Measurements from ENCODE around the gene TMEM63A. TPM values are rescaled to one million over a fixed set of nuclear protein-coding genes. Genes with fewer than 3 reads are reported as not detected.
A peak's percentile ranks its signal among the peaks of the same experiment; 100 is the strongest.
"Not testable (repeated sequence)": the region's sequence is repeated elsewhere in the genome, so short reads cannot be mapped to it uniquely, and the experiment has no call there.

TMEM63A gene
- total RNA-seq, 2 donors from 2014 or later, result 108 to 196 TPM

DNA sequence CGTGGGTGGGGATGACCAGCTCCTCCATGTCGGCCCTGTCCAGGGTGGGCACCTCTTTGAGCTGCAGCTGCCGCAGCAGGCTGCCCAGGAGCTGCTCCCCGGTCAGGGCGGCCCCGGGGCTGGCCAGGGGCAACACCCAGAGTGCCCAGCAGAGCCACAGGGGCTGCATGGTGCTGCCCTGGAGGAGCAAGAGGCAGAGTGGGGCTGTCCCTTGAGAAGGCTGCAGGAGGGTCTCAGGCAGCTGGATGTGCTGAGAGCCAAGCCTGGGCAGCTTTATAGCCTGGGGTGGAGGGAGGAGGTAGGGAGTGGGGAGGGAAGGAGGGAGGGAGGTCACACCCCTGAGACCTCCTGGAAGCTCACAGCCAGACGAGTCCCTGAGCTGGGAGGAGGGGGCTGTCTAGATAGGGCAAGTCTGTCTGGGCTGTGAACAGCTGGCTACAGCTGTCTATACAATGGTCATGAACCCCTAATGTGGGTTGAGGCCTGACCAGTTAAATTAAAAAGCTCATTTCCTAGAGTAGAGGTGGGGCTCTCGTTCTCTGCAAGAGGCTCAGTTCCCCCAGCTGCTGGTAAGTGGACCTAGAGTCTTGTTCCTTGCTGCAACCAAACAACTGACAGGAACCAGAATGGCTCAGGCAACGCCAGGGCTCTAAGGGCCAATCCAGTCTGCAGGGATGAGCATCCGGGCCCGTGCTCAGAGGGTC is 6.9 kb upstream of the TMEM63A start, which contains the start of gene LEFTY1:
Gene LEFTY1, minus strand, starts transcription at position 249 of the 704 bp plus-strand sequence. Its CDS starts 80 bp downstream, at position 169.
- ATAC-seq (peak; percentile 54), DNase-seq (peak; percentile 74 to 85)
- intact Hi-C loops (cut with DNase I, micrococcal nuclease), result no loop called here

DNA sequence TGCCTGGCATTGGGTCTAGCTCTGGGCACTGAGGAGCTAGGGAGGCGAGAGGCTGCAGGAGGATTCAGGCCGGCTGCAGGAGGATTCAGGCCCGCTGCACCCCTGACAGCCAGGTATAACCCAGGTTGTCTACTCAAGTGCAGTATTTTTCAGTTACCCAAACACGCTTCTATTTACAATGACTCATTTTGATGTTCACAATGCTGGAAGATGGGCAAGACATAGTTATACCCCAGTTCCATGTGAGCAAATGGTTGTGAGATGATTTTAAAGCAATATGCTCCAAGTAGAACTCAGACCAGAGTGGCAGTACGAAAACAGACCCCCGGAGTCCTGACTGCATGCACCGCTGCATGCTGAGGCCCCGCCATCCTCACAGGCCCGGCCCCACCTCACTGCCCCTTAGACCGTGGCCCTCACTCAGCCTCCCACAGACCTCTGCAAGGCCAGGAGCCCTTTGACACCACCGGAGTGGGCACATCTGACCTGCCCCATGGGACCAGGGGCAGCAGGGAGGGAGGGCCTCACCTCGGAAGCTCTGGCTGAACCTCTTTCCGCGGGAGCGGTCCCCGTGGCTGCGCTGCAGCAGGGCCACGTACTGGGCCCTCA is 6.2 kb upstream of the TMEM63A start:
- DNase-seq, result no peak
- intact Hi-C loops (cut with DNase I, micrococcal nuclease), result no loop called here
- peak; percentile 2 for ATAC-seq

DNA sequence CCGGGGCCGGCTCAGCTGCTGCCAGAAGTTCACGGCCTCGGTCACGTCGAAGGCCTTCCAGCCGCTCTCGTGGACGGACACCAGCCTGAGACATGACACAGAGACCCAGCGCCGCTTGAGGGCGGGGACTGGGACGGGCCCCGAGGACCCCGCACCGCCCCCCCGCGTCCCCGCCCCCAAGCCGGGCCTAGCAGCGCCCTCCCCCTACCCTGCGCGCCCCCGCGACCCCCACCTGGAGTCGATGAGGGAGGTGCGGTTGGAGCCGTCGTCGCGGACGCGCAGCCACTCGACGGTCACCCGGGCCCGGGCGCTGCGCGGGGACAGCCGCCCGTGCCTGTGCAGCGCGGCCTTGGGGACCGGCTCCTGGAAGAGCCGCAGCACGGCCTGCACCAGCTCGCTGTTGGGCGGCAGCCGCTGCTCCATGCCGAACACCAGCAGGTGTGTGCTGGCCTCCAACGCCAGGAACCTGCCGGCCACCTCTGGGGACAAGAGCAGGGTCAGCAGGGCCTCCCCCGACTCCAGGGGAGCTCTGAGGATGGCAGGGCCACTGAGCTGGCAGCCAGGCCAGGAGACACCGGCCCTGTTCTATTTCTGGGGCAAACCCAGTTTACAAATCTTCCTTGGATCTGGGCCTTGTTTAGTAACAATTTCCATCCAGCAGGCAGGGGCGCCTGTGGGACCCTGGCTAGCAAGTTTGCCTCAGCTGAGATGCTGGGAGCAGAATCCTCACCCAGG is 5.5 kb upstream of the TMEM63A start:
- intact Hi-C loops (cut with DNase I, micrococcal nuclease), result not testable (repeated sequence)
- DNase-seq (peak in 1 of 2 donors; percentile 47), ATAC-seq (peak; percentile 3)

DNA sequence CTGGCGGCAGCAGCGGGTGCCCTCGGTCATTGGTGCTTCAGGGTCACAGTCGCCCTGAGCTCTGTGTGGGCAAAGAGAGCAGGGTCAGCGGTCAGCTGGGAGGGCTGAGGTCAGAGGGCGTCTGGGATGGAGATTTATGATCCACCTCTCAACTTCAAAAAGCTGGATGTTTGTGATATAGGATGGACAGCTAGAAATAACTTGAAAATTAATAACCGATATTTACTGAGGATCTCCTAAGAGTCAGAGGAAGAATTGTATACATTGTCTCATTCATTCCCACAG is 4.8 kb upstream of the TMEM63A start:
- ATAC-seq, result no peak
- no peak for DNase-seq
- intact Hi-C loops (cut with DNase I, micrococcal nuclease), result no loop called here

DNA sequence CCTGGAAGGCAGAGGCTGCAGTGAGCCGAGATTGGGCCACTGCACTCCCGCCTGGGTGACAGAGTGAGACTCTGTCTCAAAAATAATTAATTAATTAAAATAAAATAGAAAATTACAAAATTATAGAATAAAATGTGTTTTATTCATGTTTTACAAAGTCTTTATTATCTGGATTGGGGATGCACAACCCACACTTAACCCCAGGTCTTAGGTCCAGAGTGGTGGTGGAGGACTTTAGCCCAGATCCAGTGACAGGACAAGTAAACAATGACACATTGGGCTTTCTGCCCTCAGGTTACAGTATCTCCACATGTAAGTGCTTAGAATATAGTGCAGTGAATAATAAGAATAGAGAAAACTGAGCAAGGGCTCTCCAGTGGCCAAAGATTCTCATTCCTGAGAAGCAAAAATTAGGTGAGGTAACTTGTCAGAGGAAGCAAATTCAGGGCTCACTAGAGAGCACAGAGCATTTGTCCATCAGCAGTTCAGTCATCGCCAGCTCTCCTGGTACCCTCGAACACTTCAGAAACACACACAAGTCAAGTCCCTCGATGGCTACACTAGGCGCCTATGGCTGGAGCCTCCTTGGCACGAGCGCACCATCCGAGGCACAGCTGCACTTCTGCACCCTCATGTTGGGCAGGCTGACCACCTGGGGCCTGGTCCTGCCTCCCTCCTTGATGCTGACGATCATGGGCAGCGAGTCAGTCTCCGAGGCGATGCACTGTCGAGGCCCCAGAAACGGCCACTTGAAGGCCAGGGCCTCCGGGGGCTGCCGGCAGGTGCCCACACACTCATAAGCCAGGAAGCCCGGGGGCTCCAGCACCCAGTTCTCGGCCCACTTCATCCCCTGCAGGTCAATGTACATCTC is 4.2 kb upstream of the TMEM63A start:
- intact Hi-C loops (cut with DNase I, micrococcal nuclease), result no loop called here
- DNase-seq (no peak), ATAC-seq (no peak)

DNA sequence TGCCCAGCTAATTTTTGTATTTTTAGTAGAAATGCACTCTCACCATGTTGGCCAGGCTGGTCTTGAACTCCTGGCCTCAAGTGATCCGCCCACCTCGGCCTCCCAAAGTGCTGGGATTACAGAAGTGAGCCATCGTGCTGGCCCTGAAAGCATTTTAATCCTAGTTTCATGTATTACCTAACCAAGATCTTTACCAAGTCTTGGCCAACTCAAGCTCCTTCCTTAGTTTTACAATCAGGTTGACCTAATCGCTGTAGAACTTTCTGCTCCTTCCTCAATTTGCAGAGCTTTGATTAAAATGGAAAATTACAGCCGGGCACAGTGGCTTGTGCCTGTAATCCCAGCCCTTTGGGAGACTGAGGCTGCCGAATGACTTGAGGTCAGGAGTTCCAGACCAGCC is 3.2 kb upstream of the TMEM63A start:
- no peak for DNase-seq
- intact Hi-C loops (cut with DNase I, micrococcal nuclease), result no loop called here
- ATAC-seq, result no peak

DNA sequence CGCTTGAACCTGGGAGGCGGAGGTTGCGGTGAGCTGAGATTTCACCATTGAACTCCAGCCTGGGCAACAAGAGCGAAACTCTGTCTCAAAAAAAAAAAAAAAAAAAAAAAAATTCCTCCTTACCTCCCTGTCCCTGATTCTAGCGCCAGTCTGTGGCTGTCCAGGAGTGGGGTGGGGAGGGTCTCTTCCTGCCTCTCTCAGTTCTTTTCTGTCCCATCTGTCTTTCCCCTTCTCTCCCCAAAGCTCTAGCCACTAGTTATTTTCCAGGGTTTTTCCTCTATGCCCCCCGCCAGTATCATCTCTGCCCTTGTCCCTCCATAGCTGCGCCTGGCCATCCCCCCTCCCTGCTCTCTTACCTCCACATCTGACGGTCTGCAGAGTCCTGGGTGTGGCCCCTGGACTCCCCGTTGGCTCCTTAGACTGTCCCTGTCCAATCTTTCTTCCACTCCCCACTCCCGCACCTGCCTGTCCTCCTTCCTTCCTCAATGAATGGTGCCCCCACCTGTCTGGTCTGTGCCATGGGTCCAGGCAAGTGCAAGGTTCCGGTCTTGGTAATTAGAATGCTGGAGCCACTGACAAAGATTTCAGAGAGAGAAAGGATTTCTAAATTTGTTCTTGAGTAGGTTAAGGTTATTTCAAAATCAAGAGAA is 1.6 kb upstream of the TMEM63A start:
- ATAC-seq, result peak; percentile 11
- DNase-seq, result peak; percentile 59 to 83
- intact Hi-C loops (cut with DNase I, micrococcal nuclease), result no loop called here

DNA sequence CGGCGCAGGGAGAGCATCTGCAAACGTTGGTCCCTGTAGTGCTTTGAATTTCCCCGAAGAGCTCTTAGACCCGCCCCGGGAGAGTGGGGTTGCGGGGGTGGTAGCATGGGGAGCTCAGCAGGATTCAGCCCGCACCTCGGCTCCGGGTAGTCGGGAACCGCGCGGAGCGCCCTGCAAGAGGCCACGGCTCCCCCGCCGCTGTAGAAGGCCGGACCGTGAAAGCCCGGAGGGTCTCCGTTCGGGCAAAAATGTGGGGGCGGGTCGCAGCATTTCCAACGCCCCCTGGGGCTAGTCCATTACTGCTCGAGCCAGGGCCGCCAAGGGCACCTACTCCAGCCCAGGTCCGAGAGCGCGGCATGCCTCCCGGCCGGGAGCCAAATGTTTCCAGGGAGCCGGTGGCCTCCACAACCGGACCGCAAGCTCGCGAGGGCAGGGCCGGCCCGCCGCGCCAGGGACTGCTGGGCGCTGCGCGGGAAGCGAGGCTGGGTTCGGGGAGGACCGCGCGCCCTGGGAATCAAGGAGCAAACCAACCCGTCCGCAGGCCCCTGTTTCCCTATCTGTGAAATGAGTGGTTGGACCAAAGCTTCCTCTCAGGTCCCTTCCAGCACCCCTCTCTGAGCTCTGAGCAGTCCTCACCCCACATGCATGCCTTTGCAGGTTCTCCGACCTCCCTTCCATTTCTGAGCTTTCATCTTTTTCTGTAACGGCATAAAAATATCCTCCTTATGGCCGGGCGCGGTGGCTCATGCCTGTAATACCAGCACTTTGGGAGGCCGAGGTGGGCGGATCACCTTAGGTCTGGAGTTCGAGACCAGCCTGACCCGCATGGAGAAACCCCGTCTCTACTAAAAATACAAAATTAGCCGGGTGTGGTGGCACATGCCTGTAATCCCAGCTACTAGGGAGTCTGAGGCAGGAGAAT is 775 bp upstream of the TMEM63A start:
- DNase-seq, result peak; percentile 44 to 70
- intact Hi-C loops (cut with DNase I, micrococcal nuclease), result no loop called here
- peak; percentile 20 for ATAC-seq

DNA sequence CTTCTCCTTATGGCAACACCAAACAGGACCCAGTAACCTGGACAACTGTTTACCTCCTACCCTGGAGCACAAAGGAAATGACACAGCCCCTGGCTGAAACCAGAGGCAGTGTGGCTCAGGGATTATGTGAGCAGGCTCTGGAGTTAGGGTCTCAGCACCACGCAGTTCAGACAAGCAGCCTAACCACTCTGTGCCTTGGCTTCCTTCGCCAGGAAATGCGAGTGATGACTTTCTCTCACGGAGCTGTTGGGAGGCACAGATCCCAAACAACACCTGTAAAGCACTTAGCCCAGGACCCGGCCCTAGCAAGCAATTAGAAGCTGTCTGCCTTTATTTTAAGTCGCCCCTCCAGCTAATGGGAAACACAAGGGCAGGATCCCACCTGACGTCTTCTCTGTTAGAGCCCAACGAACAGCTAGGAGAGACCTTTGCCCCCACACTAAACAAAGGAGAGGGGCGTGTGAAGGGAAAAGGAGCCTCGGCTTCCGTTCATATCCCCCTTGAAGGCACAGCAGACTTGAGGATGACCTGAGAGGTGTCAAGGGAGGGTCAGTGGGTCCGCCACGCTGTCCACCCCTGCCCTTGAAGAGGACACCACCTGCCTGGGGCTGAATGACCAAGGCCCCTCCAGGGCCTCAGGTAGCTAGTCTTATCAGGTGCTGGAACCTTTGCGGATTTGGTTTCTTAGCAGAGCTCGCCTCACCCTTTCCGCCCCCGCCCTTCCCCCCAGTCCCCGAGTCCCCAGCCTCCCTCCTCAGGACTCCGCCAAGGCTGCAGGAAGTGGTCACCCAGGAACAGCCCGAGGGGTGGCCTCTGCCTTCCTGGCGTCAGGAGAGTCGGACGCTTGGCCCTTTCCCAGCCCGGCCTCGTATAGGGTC is 860 bp downstream of the TMEM63A start:
- DNase-seq (peak; percentile 66 to 80), ATAC-seq (peak; percentile 47)
- intact Hi-C loops (cut with DNase I, micrococcal nuclease), result no loop called here

DNA sequence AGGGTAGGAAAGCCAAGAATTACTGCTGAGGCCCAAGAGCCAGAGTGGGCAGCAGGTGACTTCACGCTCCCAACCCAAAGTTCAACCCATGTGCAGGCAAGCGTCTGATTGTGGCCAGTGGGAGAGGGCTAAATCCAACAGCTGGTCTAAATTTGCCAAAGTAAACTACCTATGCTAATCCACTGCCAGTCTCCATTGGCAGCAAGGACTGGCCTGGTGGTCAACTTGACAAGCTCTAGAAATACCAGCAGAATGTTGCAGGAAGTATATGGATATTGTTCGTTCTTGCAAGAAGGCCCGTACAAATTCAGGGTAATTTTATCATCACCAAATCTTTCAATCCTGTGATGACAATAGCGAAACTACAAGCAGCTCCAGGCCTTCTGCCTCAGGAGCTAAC is 1.5 kb downstream of the TMEM63A start:
- intact Hi-C loops (cut with DNase I, micrococcal nuclease), result no loop called here
- DNase-seq (no peak), ATAC-seq (no peak)

DNA sequence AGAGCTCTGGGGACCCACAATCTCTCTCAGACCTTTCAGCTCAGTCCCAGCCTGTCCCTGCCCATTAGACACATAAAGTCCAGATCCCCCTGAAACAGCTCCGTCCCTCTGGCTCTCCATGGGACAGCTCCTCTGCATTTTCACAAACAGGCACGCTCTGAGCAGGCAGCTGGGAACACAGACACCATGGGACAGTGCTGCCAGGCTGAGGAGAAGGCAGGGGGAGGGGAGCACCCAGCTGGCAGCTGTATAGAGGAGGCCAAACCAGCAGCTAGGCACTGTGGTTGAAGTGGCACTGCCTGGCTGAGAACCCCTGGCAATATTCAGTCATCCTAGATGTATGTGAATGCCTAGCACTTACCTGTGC is 2.0 kb downstream of the TMEM63A start:
- intact Hi-C loops (cut with DNase I, micrococcal nuclease), result no loop called here
- ATAC-seq (no peak), DNase-seq (peak; percentile 58 to 61)

DNA sequence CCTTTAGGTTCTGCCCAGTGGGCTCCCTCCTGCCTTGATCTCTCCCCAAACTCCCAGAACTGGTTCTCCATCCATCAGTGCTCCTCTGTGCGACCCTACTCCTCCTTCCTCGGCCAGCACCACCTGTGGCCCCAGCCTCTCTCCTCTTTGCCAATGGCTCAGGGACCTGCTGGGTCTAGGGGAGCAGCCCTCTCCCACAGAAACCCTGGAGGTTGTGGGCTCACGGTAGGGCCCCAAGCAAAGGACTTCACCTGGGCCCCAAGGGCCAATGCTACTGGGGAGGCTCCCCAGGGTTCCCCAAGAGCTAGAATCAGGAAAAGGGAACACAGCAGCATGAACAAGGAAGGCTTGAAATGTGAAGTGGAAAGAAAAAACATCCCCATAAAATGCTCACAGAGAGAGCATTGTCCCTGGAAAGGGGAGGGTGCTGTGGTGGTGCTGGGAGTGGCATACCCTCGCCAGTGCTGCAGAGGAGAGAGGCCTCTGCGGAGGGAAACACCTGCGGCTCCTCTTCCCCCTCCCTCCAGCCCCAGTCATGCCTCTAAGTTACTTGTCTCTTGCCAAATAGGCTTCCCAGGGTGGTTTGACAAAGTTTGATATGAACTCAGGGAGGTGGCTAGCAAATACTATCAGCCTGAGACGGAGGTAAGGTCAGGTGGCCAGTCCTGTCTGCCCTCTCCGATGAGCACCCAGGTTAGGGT is 2.5 kb downstream of the TMEM63A start:
- ATAC-seq, result peak; percentile 51
- DNase-seq, result peak; percentile 49 to 81
- intact Hi-C loops (cut with DNase I, micrococcal nuclease), result no loop called here

DNA sequence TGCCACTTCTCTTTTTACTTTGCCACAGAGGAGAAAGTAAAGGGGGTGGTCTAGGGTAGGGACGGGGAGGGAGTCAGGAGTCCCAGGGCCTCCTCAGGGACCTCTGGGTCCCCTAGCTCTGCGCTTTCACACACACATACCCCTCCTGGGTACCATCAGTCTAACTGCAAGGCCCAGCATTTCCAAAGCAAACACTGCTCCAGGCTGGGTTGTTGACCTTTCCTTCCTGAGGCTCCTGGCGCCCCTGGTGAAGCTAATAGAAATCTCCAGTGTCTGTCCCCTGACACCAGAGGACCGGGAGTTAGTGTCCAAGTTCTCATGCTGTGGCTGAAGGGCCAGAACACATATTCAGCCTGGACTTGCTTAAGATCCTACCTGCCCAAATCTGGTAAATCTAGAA is 3.9 kb downstream of the TMEM63A start:
- intact Hi-C loops (cut with DNase I, micrococcal nuclease), result no loop called here
- DNase-seq (no peak), ATAC-seq (no peak)

DNA sequence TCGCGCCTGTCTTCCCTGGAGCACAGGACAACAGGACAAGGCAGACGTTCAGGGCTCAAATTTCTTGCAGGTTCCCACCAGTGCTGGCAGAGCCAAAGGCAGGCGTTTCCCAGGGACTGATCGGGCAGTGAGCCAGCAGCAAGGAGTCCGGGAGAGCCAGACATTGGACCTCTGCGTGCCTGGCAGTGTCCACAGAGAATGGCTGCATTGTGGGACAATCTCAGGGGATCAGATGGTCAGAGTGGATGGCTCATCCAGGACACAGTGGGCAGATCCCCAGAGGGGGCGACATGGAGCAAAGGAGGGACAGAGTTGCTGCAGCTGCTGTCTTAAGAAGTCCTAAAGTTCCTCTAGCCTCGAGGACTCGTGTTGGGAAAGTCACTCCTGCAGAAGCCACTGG is 4.6 kb downstream of the TMEM63A start:
- DNase-seq (peak; percentile 76 to 78), ATAC-seq (peak; percentile 2)
- intact Hi-C loops (cut with DNase I, micrococcal nuclease), result no loop called here

DNA sequence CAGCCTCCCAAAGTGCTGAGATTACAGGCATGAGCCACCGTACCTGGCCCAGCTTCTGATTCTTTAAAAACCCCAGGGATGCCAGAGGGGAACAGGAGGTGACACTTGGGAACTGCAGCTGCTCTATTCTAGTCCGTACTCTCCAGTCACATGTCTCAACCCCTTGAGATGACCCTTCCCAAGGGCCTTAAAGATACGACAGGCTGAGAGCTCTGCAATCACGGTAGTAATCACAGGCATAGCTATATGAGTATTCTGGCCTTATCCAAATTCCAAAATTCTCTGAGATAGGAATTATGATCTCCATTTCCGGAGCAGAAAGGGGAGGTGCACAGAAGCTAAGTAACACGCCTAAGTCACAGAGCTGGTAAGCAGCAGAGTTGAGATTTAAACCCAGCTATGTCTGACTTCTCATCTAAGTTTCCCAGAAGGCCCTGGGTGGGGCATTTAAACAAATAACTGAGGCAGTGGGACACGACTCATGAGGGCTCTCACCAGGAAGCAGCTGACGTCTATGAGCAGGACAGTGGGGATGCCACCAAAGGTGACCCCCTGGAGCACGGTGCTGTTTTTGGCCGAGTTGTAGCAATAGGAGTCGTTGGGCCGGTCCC is 5.2 kb downstream of the TMEM63A start:
- intact Hi-C loops (cut with DNase I, micrococcal nuclease), result no loop called here
- ATAC-seq (no peak), DNase-seq (no peak)
